ENCODE measurements around the gene API5.

API5 gene

GRCh38 chr11:43278193-43278956 is 33.4 kb upstream of the API5 start:
- DNase-seq (ENCODE audit: low read depth) = peak; percentile 30
- TF ChIP-seq, protein P1, sequence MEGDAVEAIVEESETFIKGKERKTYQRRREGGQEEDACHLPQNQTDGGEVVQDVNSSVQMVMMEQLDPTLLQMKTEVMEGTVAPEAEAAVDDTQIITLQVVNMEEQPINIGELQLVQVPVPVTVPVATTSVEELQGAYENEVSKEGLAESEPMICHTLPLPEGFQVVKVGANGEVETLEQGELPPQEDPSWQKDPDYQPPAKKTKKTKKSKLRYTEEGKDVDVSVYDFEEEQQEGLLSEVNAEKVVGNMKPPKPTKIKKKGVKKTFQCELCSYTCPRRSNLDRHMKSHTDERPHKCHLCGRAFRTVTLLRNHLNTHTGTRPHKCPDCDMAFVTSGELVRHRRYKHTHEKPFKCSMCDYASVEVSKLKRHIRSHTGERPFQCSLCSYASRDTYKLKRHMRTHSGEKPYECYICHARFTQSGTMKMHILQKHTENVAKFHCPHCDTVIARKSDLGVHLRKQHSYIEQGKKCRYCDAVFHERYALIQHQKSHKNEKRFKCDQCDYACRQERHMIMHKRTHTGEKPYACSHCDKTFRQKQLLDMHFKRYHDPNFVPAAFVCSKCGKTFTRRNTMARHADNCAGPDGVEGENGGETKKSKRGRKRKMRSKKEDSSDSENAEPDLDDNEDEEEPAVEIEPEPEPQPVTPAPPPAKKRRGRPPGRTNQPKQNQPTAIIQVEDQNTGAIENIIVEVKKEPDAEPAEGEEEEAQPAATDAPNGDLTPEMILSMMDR (conservative IDR thresholded peaks at IDR 0.05; ENCODE audit: low read length) = peak; percentile 49
- no peak overlapping the region for H3K4me3 ChIP-seq (ENCODE audit: low read length)

- TF ChIP-seq, protein P1 (conservative IDR thresholded peaks at IDR 0.05; ENCODE audit: low read length) = peak; percentile 81
- peak; percentile 28 for DNase-seq (ENCODE audit: low read depth)
- no peak overlapping the region for H3K4me3 ChIP-seq (ENCODE audit: low read length)
Measured at GRCh38 chr11:43282607-43283440, 29.0 kb upstream of the API5 start.

- no peak for DNase-seq (ENCODE audit: low read depth)
- TF ChIP-seq, protein P1 (conservative IDR thresholded peaks at IDR 0.05; ENCODE audit: low read length) = no peak
- no peak overlapping the region for H3K4me3 ChIP-seq (ENCODE audit: low read length)
Measured at GRCh38 chr11:43285826-43286225, 26.0 kb upstream of the API5 start.

DNA sequence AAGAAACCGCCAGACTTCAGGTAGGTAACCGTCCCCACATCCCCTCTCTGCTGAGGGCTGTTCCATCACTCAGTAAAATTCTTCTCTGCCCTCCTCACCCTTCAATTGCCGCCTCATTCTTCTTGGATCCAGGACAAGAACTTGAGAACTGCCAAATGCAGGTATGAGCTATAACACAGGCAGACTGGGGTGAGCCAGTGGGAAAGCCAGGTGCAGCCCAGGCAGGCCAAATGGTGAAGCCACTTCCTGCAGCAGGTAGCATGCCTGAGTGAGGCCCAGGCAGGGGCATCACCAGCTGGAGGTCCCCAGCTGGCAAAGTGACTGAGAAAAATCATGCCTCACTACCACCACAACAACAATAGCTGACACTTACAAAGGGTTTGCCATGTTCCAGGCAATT is 22.4 kb upstream of the API5 start:
- no peak for DNase-seq (ENCODE audit: low read depth)
- no peak overlapping the region for H3K4me3 ChIP-seq (ENCODE audit: low read length)
- TF ChIP-seq, protein P1 (conservative IDR thresholded peaks at IDR 0.05; ENCODE audit: low read length) = no peak

DNA sequence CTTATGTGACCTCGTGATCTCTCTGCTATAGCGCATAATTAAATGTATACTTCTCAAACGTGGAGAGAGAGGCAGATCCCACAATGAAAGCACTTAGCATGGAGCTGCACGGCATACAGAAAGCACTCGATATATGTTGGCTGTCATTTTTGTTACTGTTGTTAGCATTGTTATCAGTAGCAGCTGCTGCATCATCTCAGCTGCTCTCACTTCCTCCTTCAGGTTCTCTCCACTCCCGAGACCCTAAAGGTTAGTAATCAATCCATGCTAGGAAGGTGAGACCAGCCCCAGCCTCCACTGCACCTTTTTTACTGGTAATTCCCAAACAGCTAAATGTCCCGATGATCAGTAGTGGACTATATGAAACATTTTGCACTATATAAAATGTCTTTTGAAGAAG is 13.4 kb upstream of the API5 start:
- no peak for DNase-seq (ENCODE audit: low read depth)
- no peak overlapping the region for H3K4me3 ChIP-seq (ENCODE audit: low read length)
- TF ChIP-seq, protein P1 (conservative IDR thresholded peaks at IDR 0.05; ENCODE audit: low read length) = no peak

DNA sequence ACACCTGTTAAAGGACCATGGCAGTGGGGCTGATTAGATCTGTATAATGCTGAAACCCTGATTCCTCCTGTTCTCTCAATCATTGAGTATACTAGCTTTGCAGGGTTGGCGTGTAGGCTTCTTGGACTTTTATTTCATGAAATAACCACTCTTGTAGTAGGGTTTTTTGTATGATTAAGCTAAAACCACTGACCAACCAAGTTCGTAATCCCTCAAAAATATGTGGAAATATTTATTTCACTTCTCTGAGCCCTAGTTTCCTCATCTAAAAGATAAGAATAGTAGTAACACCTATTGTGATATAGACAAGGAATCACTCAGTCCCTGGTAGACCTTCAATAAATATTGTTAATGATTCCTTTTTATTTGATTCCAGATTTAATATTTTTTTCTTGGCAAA is 4.2 kb downstream of the API5 start:
- no peak overlapping the region for H3K4me3 ChIP-seq (ENCODE audit: low read length)
- no peak for DNase-seq (ENCODE audit: low read depth)
- TF ChIP-seq, protein P1 (conservative IDR thresholded peaks at IDR 0.05; ENCODE audit: low read length) = no peak

Data from AG10803 (cell line).